HG03103 (cell line): ENCODE results near the gene TEF.
A peak's percentile ranks its signal among the peaks of the same experiment; 100 is the strongest.
"Not testable (repeated sequence)": the region's sequence is repeated elsewhere in the genome, so short reads cannot be mapped to it uniquely, and the experiment has no call there.

Source experiments
- ATAC-seq: cut with Tn5 transposase; IDR thresholded peaks from one replicate; pipeline ENCODE4 v1.9.1; 2021; ENCODE audit warnings: low read depth; ENCODE audit not compliant: unreplicated experiment

Gene TEF

DNA sequence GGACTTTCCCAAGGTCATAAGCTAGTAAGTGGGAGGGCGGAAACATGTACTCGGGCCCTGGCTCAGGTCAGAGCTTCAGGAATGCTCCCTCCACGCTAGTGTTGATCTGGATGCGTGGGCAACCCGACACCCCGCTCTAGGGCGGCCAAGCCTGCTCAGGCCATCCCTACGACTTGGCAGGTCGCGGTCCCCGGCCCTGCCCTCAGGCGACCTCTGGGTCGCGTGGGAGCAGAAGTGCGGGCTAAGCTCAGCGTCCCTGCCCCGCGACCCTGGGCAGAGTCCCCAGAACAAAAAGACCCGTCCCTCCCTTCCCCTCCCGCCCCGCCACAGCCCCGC, 781 bp upstream of the TEF start:
- ATAC-seq = peak; percentile 14

DNA sequence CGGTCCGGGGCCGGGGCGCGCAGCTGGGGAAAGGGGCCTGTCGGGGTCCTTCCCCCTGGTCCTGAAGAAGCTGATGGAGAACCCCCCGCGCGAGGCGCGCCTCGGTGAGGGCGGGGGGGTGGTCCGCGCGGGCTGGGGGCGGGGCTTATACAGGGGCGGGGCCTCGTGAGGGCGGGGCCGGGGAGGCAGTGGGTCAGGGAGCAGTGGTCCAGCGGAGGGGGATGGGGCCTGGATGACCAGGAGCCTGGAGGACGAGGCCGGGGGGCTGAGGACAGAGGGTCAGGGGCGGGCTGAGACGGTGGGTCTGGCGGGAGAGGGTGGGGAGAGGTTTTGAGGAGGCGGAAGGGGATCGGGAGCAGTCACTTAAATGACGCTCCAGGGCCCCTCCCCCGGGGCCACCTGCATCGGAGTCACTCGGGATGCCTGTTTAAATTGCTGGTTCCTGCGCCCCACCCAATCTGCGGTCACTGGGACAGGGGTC, 396 bp downstream of the TEF start:
- peak; percentile 23 for ATAC-seq

DNA sequence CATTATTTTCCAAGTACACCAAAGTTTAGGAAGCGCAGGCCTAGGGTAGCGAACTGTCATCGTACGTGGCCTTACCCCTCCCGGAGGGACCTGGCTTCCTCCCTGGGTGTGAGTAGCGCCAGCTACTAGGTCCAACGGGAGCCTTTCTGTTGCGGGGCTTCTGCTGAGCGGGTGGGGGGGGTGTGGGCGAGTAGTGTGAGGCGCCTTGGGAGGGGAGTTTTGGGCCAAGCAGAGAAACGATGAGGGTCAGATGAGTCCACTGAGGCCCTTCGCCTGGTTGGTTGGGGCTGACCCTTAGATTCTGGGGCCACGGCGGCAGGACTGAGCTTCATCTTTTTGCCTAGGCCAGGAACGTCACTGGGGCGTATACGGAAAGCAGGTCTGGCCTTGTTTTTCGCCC, 868 bp downstream of the TEF start:
- ATAC-seq = no peak

GRCh38 chr22:41383085-41383484, 1.3 kb downstream of the TEF start:
- ATAC-seq = no peak

DNA sequence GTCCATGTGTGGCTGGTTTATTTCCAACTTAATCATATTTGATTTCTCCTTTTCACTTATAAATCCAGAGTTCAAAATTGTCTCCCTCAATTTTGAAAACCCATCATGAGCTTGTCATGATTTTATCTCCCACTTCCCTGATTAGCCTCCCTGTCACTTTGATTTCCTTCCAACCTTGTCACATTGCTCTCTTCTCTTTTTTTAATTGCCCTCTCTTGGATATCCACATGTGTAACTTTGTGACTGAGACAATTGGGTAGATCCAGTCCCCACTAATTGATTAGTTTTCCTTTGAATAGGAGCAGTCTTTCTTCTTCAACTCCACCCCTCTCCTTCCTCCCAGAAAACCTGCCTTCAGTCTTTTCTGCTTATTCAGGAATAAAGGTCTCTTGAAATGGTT, 2.4 kb downstream of the TEF start:
- no peak for ATAC-seq

DNA sequence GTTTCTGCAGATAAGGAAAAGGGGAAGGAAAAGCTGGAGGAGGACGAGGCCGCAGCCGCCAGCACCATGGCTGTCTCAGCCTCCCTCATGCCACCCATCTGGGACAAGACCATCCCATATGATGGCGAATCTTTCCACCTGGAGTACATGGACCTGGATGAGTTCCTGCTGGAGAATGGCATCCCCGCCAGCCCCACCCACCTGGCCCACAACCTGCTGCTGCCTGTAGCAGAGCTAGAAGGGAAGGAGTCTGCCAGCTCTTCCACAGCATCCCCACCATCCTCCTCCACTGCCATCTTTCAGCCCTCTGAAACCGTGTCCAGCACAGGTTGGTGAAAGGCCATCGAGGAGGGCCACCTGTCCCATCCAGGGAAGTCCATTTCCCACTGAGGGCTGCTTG, 5.6 kb downstream of the TEF start:
- no peak for ATAC-seq

GRCh38 chr22:41394012-41394356, 12.2 kb downstream of the TEF start:
- no peak for ATAC-seq

GRCh38 chr22:41395531-41396240, 13.9 kb downstream of the TEF start:
- ATAC-seq = no peak

GRCh38 chr22:41397143-41397811, 15.5 kb downstream of the TEF start:
- no peak for ATAC-seq

DNA sequence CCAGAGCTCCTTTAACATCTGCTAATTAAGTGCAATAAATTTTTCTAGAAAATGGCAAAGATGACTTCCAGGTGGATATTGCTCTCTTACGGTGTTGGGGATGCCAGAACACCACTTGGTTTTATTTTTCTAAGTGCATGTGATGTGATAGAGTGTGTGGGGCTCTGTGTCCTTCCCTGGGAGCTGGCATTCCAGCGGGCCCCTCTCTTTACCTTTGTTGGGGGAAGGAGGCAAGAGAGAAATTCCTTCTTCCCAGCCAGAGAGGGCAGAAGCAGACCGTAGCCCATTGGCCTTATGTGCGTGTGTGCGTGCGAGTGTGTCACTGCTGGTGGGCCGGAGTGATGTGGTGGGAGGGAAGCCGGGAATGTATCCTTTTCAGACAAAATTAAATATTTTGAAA, 17.2 kb downstream of the TEF start:
- ATAC-seq = no peak

DNA sequence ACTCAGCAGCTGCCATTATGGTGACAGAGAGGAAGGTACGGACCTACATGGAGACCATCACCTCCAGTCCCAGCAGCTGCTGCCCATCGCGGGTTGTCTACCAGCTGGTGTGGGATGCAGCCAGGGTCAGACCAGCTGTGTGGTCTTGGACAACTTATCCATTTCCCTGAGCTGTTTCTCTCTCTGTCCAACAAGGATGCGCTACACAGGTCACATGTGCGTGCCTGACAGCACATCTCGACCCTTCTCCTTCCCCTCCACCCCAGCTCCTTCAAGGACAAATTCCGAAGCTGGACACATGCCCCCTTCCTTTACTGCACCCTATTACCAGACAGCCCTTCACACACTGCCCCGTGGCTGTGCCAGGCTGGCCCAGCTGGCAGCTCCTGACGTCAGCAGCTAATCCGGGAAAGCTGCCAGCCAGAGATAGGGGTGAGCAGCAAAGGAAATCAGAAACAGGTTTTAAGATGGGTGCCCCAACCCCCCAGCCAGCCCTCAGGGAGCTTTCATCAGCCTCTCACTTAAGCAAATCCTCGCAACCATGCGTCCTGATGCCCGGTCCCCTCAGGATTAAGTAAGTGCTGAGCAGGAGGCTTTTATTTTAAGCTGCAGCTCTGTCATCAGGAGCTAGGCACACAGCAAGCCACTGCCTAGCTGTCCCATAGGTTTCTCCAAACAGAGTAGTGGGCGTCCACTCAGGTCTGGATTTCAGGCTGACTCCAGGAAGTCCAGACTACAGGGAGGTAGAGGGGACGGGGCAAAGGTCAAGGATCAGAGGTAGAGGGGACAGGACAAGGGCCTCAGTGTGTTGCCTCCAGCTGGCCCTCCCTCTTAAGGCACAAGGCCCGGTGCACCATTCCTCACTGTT, 20.3 kb downstream of the TEF start:
- ATAC-seq = no peak

DNA sequence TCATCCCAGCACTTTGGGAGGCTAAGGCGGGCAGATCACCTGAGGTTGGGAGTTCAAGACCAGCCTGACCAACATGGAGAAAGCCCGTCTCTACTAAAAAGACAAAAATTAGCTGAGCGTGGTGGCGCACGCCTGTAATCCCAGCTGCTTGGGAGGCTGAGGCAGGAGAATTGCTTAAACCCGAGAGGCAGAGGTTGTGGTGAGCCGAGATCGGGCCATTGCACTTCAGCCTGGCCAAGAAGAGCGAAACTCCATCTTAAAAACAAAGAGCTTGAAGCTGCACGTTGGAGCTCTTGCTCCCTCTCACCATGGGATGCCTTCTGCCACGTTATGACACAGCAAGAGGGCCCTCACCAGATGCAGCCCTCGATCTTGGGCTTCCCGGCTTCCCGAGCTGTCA, 21.1 kb downstream of the TEF start:
- ATAC-seq = not testable (repeated sequence)

DNA sequence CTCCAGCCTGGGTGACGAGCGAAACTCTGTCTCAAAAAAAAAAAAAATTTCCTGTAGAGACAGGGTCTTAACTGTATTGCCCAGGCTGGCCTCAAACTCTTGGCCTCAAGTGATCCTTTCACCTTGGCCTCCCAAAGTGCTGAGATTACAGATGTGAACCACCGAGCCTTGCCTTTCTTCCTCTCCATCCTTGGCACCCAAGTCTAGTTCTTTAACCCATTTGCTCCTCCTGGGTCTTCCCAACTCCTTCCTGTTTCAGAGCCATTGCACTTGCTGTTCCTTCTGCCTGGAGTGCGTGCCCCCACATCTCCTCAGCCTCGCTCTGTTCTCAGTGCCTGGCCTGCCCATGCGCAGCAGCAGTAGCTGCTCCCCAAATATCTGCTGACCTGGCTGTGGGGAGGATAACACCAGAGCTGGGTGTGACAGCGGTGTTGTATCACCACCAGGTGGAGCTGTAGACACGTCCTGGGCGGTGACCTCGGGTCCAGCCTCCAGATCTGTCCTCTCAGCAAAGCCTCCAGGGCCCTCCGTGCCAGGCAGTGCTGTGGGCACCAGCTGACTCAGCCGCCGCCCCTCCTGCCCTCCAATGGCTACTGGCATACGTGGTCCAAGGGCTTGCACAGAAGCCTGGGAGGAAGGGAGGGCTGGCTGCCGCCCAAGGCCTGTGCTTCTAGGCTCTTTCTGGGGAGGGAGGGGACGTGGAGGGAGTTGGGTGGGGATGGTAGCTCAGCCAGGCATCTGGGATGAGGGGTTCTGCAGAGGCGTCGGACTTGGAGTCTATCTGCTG, 22.0 kb downstream of the TEF start:
- no peak for ATAC-seq

- no peak for ATAC-seq
These were observed 23.8 kb downstream of the TEF start for GRCh38 chr22:41405588-41405987.

DNA sequence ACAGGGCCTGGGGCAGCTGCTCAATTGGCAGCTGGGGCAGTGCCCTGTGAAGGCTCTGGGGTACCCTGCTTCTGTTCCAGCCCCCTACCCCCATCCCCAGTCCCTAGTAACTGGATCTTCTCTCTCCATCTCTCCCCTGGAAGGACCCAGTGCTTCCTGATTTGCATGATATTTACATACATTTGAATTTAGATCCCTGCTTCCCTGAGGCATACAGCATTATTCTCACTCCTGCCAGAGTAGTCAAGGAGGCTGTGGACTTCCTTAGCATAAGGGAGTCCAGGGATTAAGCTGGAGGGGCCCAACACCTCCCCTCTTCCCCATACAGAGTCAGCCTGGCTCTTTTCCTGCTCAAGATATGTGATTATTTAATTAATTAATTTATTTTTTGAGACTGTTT, 24.7 kb downstream of the TEF start:
- no peak for ATAC-seq

- no peak for ATAC-seq
These were observed 25.7 kb downstream of the TEF start for GRCh38 chr22:41407433-41407832.

DNA sequence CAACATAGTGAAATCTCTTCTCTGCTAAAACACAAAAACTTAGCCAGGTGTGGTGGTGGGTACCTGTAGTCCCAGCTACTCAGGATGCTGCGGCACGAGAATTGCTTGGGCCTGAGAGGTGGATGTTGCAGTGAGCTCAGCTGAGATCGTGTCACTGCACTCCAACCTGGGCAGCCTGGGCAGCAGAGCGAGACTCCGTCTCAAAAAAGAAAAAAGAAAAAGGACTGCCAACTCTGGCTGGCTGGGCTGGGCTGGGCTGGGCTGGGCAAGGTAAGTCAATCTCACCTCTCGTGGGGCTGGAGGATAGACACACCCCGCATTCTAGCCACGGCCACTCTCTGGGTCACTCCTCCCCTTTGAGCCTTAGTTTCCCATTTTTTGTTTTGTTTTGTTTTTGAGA, 26.9 kb downstream of the TEF start:
- no peak for ATAC-seq

GRCh38 chr22:41410311-41410751, 28.6 kb downstream of the TEF start:
- no peak for ATAC-seq

GRCh38 chr22:41411021-41411851, 29.5 kb downstream of the TEF start:
- no peak for ATAC-seq

- no peak for ATAC-seq
These were observed 33.8 kb downstream of the TEF start for GRCh38 chr22:41415554-41415953.
